ENCODE measurements around the gene IL2RA. TPM values are rescaled to one million over a fixed set of nuclear protein-coding genes. Genes with fewer than 3 reads are reported as not detected.

IL2RA gene
- total and polyA plus RNA-seq, 2 experiments from 2014 or later: not detected

GRCh38 chr10:6065835-6066234, 3.7 kb upstream of the IL2RA start:
- H3K27me3 Mint-ChIP-seq (ENCODE audit: insufficient read depth, low read depth, poor library complexity): no peaks in the 10 kb centered on the region
- Histone ChIP-seq H2AFZ (no peak overlapping the region), H3K36me3 (ENCODE audit: insufficient read depth) (no peaks in the 10 kb centered on the region), H4K20me1 (replicated peaks; ENCODE audit: insufficient read depth) (no peaks in the 10 kb centered on the region; the same call in 1 of the 2 replicates), H3K4me3 (no peak overlapping the region), H3K79me2 (replicated peaks; ENCODE audit: insufficient read depth) (no peaks in the 10 kb centered on the region), H3K27me3 (ENCODE audit: insufficient read depth) (no peaks in the 10 kb centered on the region), H3F3A (replicated peaks; ENCODE audit: low read depth) (no peaks in the 10 kb centered on the region), H3K4me2 (no peak overlapping the region), H3K27ac (ENCODE audit: low read depth) (no peak overlapping the region), H3K4me1 (ENCODE audit: insufficient read depth) (no peaks in the 10 kb centered on the region), H3K9me2 (ENCODE audit: insufficient read depth) (0 out of 2 replicates have a peak, but pooled peaks cover 3% of the 10 kb centered on the region)
- H3K9me3 Mint-ChIP-seq: peaks cover 3% of the 10 kb centered on the region; the same call in 1 of the 3 replicates
- no peak overlapping the region for H3K27ac Mint-ChIP-seq
- no peak overlapping the region for H3K4me3 Mint-ChIP-seq
- H3K4me1 Mint-ChIP-seq: no peaks in the 10 kb centered on the region
- DNase-seq (ENCODE audit: low spot score) (no peak), ATAC-seq (no peak)
- TF ChIP-seq CTCF (conservative IDR thresholded peaks at IDR 0.05; ENCODE audit: low read depth in 2 of 2) (no peak), ZNF331 (CRISPR knock-in tag; IDR thresholded peaks at IDR 0.05; ENCODE audit: low read depth) (no peak), ZNF114 (CRISPR knock-in tag; IDR thresholded peaks at IDR 0.05) (no peak), NANOG (IDR thresholded peaks at IDR 0.05; ENCODE audit: borderline replicate concordance) (no peak), REST (IDR thresholded peaks at IDR 0.05; ENCODE audit: unreplicated experiment) (no peak), EZH2phosphoT487 (IDR thresholded peaks at IDR 0.05; ENCODE audit: unreplicated experiment) (no peak), ZNF462 (CRISPR knock-in tag; IDR thresholded peaks at IDR 0.05) (no peak), CREB1 (CRISPR knock-in tag; IDR thresholded peaks at IDR 0.05; ENCODE audit: low read depth) (no peak), EZH2 (IDR thresholded peaks at IDR 0.05; ENCODE audit: low read depth, unreplicated experiment) (no peak), POLR2AphosphoS5 (IDR thresholded peaks at IDR 0.05; ENCODE audit: low read depth) (no peak), STAT1 (IDR thresholded peaks at IDR 0.05; ENCODE audit: unreplicated experiment) (no peak), JUNB (IDR thresholded peaks at IDR 0.05; ENCODE audit: unreplicated experiment) (no peak), ETS1 (IDR thresholded peaks at IDR 0.05) (no peak)
- no peaks in the 10 kb centered on the region for H3K36me3 Mint-ChIP-seq (ENCODE audit: low read depth)

Measured in GM23338 (cell line).